ENCODE data around the gene COX7A2L.

- TF ChIP-seq CTCF (IDR thresholded peaks at IDR 0.05) (no peak), EP300 (IDR thresholded peaks at IDR 0.05) (no peak), POLR2A (IDR thresholded peaks at IDR 0.05) (no peak), POLR2AphosphoS5 (IDR thresholded peaks at IDR 0.05) (no peak)
These were observed 18.8 kb downstream of the COX7A2L start for GRCh38 chr2:42342061-42342794.
